HG03108 (cell line): Measurements from ENCODE around the gene FAM120B.

Experiments used
- ATAC-seq: cut with Tn5 transposase; IDR thresholded peaks from one replicate; pipeline ENCODE4 v1.9.1; 2021; ENCODE audit warnings: moderate library complexity; ENCODE audit not compliant: unreplicated experiment

FAM120B gene

GRCh38 chr6:170416959-170417606, 110.5 kb downstream of the FAM120B start:
- no peak for ATAC-seq

GRCh38 chr6:170417881-170418280, 111.3 kb downstream of the FAM120B start:
- no peak for ATAC-seq

GRCh38 chr6:170420283-170420682, 113.7 kb downstream of the FAM120B start:
- ATAC-seq: no peak

- ATAC-seq: no peak
Observed at GRCh38 chr6:170420791-170421776, 114.5 kb downstream of the FAM120B start.

GRCh38 chr6:170421921-170422320, 115.4 kb downstream of the FAM120B start:
- no peak for ATAC-seq

- ATAC-seq: no peak
Observed at GRCh38 chr6:170423030-170423429, 116.5 kb downstream of the FAM120B start.

GRCh38 chr6:170423814-170424603, 117.5 kb downstream of the FAM120B start:
- no peak for ATAC-seq

- no peak for ATAC-seq
Observed at GRCh38 chr6:170424604-170425126, 118.1 kb downstream of the FAM120B start.

- ATAC-seq: no peak
Observed at GRCh38 chr6:170429450-170429849, 122.9 kb downstream of the FAM120B start.

GRCh38 chr6:170433163-170434116, 126.9 kb downstream of the FAM120B start:
- no peak for ATAC-seq

GRCh38 chr6:170434117-170434820, 127.7 kb downstream of the FAM120B start:
- ATAC-seq: no peak

GRCh38 chr6:170434821-170435155, 128.2 kb downstream of the FAM120B start:
- no peak for ATAC-seq

- no peak for ATAC-seq
Observed at GRCh38 chr6:170435766-170436165, 129.2 kb downstream of the FAM120B start.

- ATAC-seq: no peak
Observed at GRCh38 chr6:170436209-170436809, 129.8 kb downstream of the FAM120B start.

GRCh38 chr6:170437719-170438401, 131.3 kb downstream of the FAM120B start:
- ATAC-seq: no peak

GRCh38 chr6:170438402-170438753, 131.8 kb downstream of the FAM120B start:
- peak; percentile 92 for ATAC-seq

GRCh38 chr6:170438861-170439260, 132.3 kb downstream of the FAM120B start:
- ATAC-seq: no peak
